Right lobe of liver (tissue), 6 donors: Measurements from ENCODE around the gene PAX3. TPM values are rescaled to one million over a fixed set of nuclear protein-coding genes. Genes with fewer than 3 reads are reported as not detected.

Experiments
- ATAC-seq, 4 donors: fragments of 200-7000 bp; cut with Tn5 transposase; one replicate each; pipeline ENCODE4 v1.9.1; 2020; ENCODE audit warnings: mild to moderate bottlenecking in 4 of 4, moderate library complexity in 4 of 4
- DNase-seq, 3 donors: peaks; one replicate each; pipeline ENCODE4 v3.0.0-alpha.2; 2020
- H3K27ac ChIP-seq, 3 donors: fragments of 200-600 bp; one replicate each; pipeline ENCODE4 v1.8.0; 2022
- H3K27me3 ChIP-seq, 2 donors: fragments of 200-600 bp; one replicate each; pipeline ENCODE4 v1.8.0; 2022
- H3K36me3 ChIP-seq, 4 donors: fragments of 200-600 bp; sonication (generic) in 1 of 4; one replicate each; pipeline versions ENCODE4 v1.5.1 to v1.8.0; 2017 to 2022; ENCODE audit warnings: control low read depth in 1 of 4
- H3K4me1 ChIP-seq, 4 donors: fragments of 200-600 bp; sonication (generic) in 1 of 4; one replicate each; pipeline versions ENCODE4 v1.5.1 to v1.8.0; 2017 to 2022; ENCODE audit warnings: control low read depth in 1 of 4
- H3K4me3 ChIP-seq, 3 donors: fragments of 200-600 bp; one replicate each; pipeline ENCODE4 v1.8.0; 2022
- H3K9me3 ChIP-seq, 4 donors: fragments of 200-600 bp; sonication (generic) in 1 of 4; one replicate each; pipeline versions ENCODE4 v1.5.1 to v1.8.0; 2017 to 2022; ENCODE audit warnings: control low read depth in 1 of 4
- POLR2A ChIP-seq: fragments of 450-650 bp; IDR thresholded peaks from one replicate; pipeline ENCODE4 v1.6.1; 2017; ENCODE audit warnings: antibody characterized with exemption, mild to moderate bottlenecking
- WGBS: methylation state at CpG from one replicate; pipeline ENCODE4 v1.1.6; 2018; ENCODE audit warnings: low coverage, low lambda C conversion rate; ENCODE audit not compliant: insufficient coverage; ENCODE audit errors: missing lambda C conversion rate; 5-methylcytosine and 5-hydroxymethylcytosine counted together
- intact Hi-C, 2 donors: fragments of 100-400 bp; cut with DNase I; formaldehyde crosslinking; loops; one replicate each; pipeline versions ENCODE4 v1.11.2 to v1.14.1; 2022
- total RNA-seq, 6 experiments: library from RNA; depleted of rRNA in 2 of 6; stranded (reverse); fragments of >200 nt in 2 of 6; fragmentation: NEBNext Ultra II Directional in 3 of 6; extraction: Animal tissue kit (Norgen Biotek cat#: 25700) in 3 of 6; gene quantifications; one replicate each; pipeline versions ENCODE4 v1.1.0 to v1.2.4, GENCODE V29; 2016 to 2023
- TF ChIP-seq, protein P1 (sequence below), 4 donors: fragments of 200-600 bp in 3 of 4; fragments of 450-650 bp in 1 of 4; IDR thresholded peaks; one replicate each; pipeline versions ENCODE4 v1.5.1 to v1.8.0; 2016 to 2022; ENCODE audit warnings: antibody characterized with exemption in 4 of 4, mild to moderate bottlenecking in 2 of 4
- donor health status: DM: no; HTN: yes; CAD: no.
- donor health status: DM: no; HTN: no; CAD: no.
- donor health status: DM: no; HTN: no; CAD: no.
- donor health status: DM: no; HTN: yes; CAD: no.
- donor health status: DM: no; HTN: yes; CAD: no.

PAX3 gene
- total RNA-seq, 6 experiments from 2014 or later: not detected

DNA sequence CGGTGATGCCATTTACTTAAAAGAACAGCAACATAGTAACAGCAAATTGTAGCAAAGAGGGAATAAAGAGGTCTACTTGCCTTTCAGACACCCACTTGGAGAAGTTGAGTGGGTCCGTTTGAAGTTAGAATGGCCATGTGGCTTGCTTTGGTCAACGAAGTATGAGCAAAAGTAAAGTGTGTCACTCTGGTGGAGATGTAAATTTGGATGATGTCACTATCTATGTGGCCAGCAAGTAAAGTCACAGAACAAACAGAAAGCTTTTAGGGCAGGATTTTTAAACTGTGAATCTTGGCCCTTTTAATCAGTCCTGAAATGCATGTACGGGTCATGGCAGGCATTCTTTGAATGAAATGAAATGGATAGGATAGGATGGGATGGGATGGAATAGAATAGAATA lies 120.3 kb downstream of the PAX3 start:
- Histone ChIP-seq H3K36me3 (no peaks in the 10 kb centered on the region), H3K27ac (no peak overlapping the region), H3K4me3 (no peak overlapping the region), H3K9me3 (no peaks in the 10 kb centered on the region), H3K27me3 (no peaks in the 10 kb centered on the region), H3K4me1 (no peaks in the 10 kb centered on the region)
- no peak for TF ChIP-seq POLR2A
- TF ChIP-seq, protein P1, sequence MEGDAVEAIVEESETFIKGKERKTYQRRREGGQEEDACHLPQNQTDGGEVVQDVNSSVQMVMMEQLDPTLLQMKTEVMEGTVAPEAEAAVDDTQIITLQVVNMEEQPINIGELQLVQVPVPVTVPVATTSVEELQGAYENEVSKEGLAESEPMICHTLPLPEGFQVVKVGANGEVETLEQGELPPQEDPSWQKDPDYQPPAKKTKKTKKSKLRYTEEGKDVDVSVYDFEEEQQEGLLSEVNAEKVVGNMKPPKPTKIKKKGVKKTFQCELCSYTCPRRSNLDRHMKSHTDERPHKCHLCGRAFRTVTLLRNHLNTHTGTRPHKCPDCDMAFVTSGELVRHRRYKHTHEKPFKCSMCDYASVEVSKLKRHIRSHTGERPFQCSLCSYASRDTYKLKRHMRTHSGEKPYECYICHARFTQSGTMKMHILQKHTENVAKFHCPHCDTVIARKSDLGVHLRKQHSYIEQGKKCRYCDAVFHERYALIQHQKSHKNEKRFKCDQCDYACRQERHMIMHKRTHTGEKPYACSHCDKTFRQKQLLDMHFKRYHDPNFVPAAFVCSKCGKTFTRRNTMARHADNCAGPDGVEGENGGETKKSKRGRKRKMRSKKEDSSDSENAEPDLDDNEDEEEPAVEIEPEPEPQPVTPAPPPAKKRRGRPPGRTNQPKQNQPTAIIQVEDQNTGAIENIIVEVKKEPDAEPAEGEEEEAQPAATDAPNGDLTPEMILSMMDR (IDR thresholded peaks at IDR 0.05): no peak
- ATAC-seq (no peak), DNase-seq (no peak)
- WGBS: 61% methylated on average over 4 of the region's 4 CpGs
- intact Hi-C loops: no loop called here

DNA sequence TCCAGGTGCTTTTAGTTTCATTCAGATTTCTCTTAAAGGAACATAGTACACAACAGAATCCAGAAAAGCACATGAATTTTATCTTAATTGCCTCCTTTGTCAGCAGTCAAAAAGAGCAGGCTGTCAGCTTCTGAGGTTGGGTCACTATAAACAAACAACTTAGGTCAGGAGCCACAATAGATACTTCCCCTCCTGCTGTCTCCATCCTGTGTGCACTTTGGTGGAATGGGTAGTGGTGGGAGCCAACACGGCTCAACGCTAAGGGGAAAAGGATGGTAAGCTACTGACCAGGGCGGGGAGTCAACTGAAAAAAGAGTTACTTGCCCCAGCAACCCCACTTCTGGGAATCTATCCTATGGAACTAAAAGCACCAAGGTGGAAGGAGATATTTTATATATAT lies 121.9 kb downstream of the PAX3 start:
- WGBS: 18% methylated on average over 3 of the region's 3 CpGs
- DNase-seq: no peak
- intact Hi-C loops: no loop called here
- no peak for ATAC-seq
- Histone ChIP-seq H3K27ac (no peak overlapping the region), H3K4me3 (no peak overlapping the region), H3K9me3 (no peaks in the 10 kb centered on the region), H3K27me3 (no peaks in the 10 kb centered on the region), H3K4me1 (no peaks in the 10 kb centered on the region), H3K36me3 (no peaks in the 10 kb centered on the region)
- TF ChIP-seq, protein P1 (IDR thresholded peaks at IDR 0.05): no peak
- TF ChIP-seq POLR2A: no peak

DNA sequence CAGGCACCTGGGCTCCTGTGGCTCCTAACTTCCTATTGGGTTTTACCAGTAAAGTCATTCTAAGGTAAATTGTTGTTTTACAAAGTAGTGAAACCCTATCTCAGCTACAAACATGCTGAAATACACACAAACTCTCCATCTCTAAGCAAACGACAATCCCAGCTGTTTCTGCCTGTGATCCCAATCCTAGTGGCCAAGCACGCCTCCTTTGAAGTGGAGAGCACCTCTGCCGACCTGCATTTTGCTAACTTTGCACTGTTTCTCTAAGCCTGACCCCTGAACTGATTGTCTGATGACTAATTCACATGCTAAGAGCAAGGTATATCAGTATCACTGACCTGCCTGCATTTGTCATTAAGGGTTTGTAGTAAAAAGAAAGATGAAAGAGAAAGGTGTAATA lies 124.3 kb downstream of the PAX3 start:
- 2% methylated on average over 3 of the region's 3 CpGs for WGBS
- H3K36me3 ChIP-seq: no peaks in the 10 kb centered on the region
- no peak overlapping the region for H3K4me3 ChIP-seq
- ATAC-seq (no peak), DNase-seq (no peak)
- intact Hi-C loops: no loop called here
- H3K27me3 ChIP-seq: no peaks in the 10 kb centered on the region
- H3K27ac ChIP-seq: no peak overlapping the region
- H3K9me3 ChIP-seq: no peaks in the 10 kb centered on the region
- no peaks in the 10 kb centered on the region for H3K4me1 ChIP-seq
- TF ChIP-seq, protein P1 (IDR thresholded peaks at IDR 0.05): no peak
- no peak for TF ChIP-seq POLR2A

DNA sequence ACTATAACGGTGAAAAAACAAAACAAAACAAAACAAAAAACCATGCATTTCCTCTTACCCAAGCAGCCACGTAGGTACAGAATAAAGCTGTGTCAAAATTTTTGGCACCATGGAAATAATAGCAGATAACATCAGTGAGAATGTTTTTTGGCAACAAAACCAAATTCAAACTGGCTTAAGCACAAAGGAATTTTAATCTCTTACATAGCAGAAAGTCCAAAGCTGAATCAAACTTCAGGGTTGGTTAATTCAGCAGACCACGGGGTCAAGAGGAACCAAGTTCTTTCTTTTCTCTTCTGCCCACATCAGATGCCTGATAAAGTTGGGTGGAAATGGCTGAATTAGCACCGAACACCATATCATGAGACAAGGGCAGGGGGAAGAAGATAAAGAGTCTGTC lies 129.5 kb downstream of the PAX3 start:
- intact Hi-C loops: no loop called here
- WGBS: 27% methylated on average over 4 of the region's 4 CpGs

DNA sequence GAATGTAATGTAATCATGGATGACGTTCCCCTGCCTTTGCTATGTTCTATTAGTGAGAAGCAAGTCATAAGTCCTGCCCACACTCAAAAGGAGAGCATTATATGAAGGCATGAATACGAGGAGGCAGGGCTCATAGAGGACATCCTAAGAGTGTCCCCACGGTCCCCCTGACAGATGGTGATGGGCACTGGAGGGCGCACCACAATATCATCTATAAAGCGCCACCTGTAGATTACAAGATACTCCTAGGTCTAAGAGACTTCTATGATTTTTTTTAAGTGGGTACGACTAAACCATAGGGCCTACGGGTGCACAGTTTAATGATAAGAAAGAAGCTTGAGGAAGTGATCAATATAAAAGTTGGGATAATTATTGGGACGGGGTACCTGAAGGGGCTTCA lies 131.0 kb downstream of the PAX3 start:
- ATAC-seq: no peak
- no peak overlapping the region for H3K4me3 ChIP-seq

More for the DNA sequence above, 129.5 kb downstream of the PAX3 start:
- ATAC-seq (no peak), DNase-seq (no peak)
- Histone ChIP-seq H3K27ac (no peak overlapping the region), H3K36me3 (no peaks in the 10 kb centered on the region), H3K27me3 (no peaks in the 10 kb centered on the region), H3K9me3 (no peaks in the 10 kb centered on the region), H3K4me1 (no peaks in the 10 kb centered on the region), H3K4me3 (no peak overlapping the region)
- no peak for TF ChIP-seq POLR2A

More for the DNA sequence above, 131.0 kb downstream of the PAX3 start:
- 48% methylated on average over 8 of the region's 8 CpGs for WGBS
- no peaks in the 10 kb centered on the region for H3K27me3 ChIP-seq
- no peaks in the 10 kb centered on the region for H3K36me3 ChIP-seq
- H3K9me3 ChIP-seq: no peaks in the 10 kb centered on the region
- DNase-seq: no peak
- no peaks in the 10 kb centered on the region for H3K4me1 ChIP-seq
- no peak overlapping the region for H3K27ac ChIP-seq
- intact Hi-C loops: no loop called here
- TF ChIP-seq, protein P1 (IDR thresholded peaks at IDR 0.05): no peak
- no peak for TF ChIP-seq POLR2A
